Measurements from ENCODE around the gene FAM237A.

DNA sequence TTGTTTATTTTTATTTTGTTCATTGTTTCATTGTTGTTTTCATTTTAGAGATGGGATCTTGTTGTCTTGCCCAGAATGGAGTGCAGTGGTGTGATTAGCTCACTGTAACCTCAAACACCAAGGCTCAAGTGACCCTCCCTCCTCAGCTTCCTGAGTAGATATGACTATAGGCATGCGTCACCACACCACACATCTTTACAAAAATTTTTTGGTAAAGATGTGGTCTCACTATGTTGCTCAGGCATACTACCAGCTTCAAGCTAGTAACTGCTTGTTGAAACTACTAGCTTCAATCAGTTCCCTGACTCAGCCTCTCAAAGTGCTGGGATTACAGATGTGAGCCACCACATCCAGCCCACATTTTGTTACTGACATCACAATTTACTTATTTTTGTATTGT, 14.8 kb downstream of the FAM237A start:
- TF ChIP-seq, protein P1, sequence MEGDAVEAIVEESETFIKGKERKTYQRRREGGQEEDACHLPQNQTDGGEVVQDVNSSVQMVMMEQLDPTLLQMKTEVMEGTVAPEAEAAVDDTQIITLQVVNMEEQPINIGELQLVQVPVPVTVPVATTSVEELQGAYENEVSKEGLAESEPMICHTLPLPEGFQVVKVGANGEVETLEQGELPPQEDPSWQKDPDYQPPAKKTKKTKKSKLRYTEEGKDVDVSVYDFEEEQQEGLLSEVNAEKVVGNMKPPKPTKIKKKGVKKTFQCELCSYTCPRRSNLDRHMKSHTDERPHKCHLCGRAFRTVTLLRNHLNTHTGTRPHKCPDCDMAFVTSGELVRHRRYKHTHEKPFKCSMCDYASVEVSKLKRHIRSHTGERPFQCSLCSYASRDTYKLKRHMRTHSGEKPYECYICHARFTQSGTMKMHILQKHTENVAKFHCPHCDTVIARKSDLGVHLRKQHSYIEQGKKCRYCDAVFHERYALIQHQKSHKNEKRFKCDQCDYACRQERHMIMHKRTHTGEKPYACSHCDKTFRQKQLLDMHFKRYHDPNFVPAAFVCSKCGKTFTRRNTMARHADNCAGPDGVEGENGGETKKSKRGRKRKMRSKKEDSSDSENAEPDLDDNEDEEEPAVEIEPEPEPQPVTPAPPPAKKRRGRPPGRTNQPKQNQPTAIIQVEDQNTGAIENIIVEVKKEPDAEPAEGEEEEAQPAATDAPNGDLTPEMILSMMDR (IDR thresholded peaks at IDR 0.05) = no peak
- TF ChIP-seq EP300 (IDR thresholded peaks at IDR 0.05; ENCODE audit: low read depth) (no peak), POLR2A (IDR thresholded peaks at IDR 0.05) (no peak), POLR2AphosphoS5 (IDR thresholded peaks at IDR 0.05) (no peak)

Data from transverse colon (tissue), 4 donors.